ENCODE results near the gene MRPL52.
"Not testable (repeated sequence)": the region's sequence is repeated elsewhere in the genome, so short reads cannot be mapped to it uniquely, and the experiment has no call there.

MRPL52 gene

GRCh38 chr14:22829661-22830442 is at the start of gene MRPL52:
MRPL52 (plus strand) TSS chr14:22829887; CDS start chr14:22829913, 26 bp downstream.
- no peak for DNase-seq (ENCODE audit: low read depth)
- peak within 1 kb of the TSS; percentile 95 for H3K4me3 ChIP-seq (ENCODE audit: low read depth, low read length)

- DNase-seq (ENCODE audit: low read depth): no peak
- no peak overlapping the region for H3K4me3 ChIP-seq (ENCODE audit: low read depth, low read length)
Measured at GRCh38 chr14:22780105-22780679, 49.5 kb upstream of the MRPL52 start.

- H3K4me3 ChIP-seq (ENCODE audit: low read depth, low read length): no peak overlapping the region
- DNase-seq (ENCODE audit: low read depth): no peak
Measured at GRCh38 chr14:22780941-22781300, 48.8 kb upstream of the MRPL52 start.

GRCh38 chr14:22781301-22781991 is 48.2 kb upstream of the MRPL52 start:
- DNase-seq (ENCODE audit: low read depth): no peak
- no peak overlapping the region for H3K4me3 ChIP-seq (ENCODE audit: low read depth, low read length)

- no peak for DNase-seq (ENCODE audit: low read depth)
- H3K4me3 ChIP-seq (ENCODE audit: low read depth, low read length): no peak overlapping the region
Measured at GRCh38 chr14:22786685-22787084, 43.0 kb upstream of the MRPL52 start.

- no peak for DNase-seq (ENCODE audit: low read depth)
- H3K4me3 ChIP-seq (ENCODE audit: low read depth, low read length): no peak overlapping the region
Measured at GRCh38 chr14:22791301-22791700, 38.4 kb upstream of the MRPL52 start.

- H3K4me3 ChIP-seq (ENCODE audit: low read depth, low read length): no peak overlapping the region
- no peak for DNase-seq (ENCODE audit: low read depth)
Measured at GRCh38 chr14:22792158-22792557, 37.5 kb upstream of the MRPL52 start.

- H3K4me3 ChIP-seq (ENCODE audit: low read depth, low read length): not testable (repeated sequence)
Measured at GRCh38 chr14:22793550-22793949, 36.1 kb upstream of the MRPL52 start.

GRCh38 chr14:22793976-22794375 is 35.7 kb upstream of the MRPL52 start:
- no peak for DNase-seq (ENCODE audit: low read depth)
- no peak overlapping the region for H3K4me3 ChIP-seq (ENCODE audit: low read depth, low read length)

More at GRCh38 chr14:22793550-22793949, 36.1 kb upstream of the MRPL52 start:
- not testable (repeated sequence) for DNase-seq (ENCODE audit: low read depth)

- H3K4me3 ChIP-seq (ENCODE audit: low read depth, low read length): no peak overlapping the region
- DNase-seq (ENCODE audit: low read depth): no peak
Measured at GRCh38 chr14:22794551-22794951, 35.1 kb upstream of the MRPL52 start.

- H3K4me3 ChIP-seq (ENCODE audit: low read depth, low read length): no peak overlapping the region
- no peak for DNase-seq (ENCODE audit: low read depth)
Measured at GRCh38 chr14:22796087-22796707, 33.5 kb upstream of the MRPL52 start.

GRCh38 chr14:22797017-22797917 is 32.4 kb upstream of the MRPL52 start:
- no peak for DNase-seq (ENCODE audit: low read depth)
- H3K4me3 ChIP-seq (ENCODE audit: low read depth, low read length): no peak overlapping the region

GRCh38 chr14:22798528-22798927 is 31.2 kb upstream of the MRPL52 start:
- H3K4me3 ChIP-seq (ENCODE audit: low read depth, low read length): no peak overlapping the region
- DNase-seq (ENCODE audit: low read depth): no peak

GRCh38 chr14:22800346-22800745 is 29.3 kb upstream of the MRPL52 start:
- H3K4me3 ChIP-seq (ENCODE audit: low read depth, low read length): no peak overlapping the region
- DNase-seq (ENCODE audit: low read depth): no peak

GRCh38 chr14:22801716-22802115 is 28.0 kb upstream of the MRPL52 start:
- DNase-seq (ENCODE audit: low read depth): no peak

GRCh38 chr14:22802860-22803686 is 26.6 kb upstream of the MRPL52 start:
- no peak overlapping the region for H3K4me3 ChIP-seq (ENCODE audit: low read depth, low read length)
- no peak for DNase-seq (ENCODE audit: low read depth)

More at GRCh38 chr14:22801716-22802115, 28.0 kb upstream of the MRPL52 start:
- H3K4me3 ChIP-seq (ENCODE audit: low read depth, low read length): no peak overlapping the region

- H3K4me3 ChIP-seq (ENCODE audit: low read depth, low read length): no peak overlapping the region
- no peak for DNase-seq (ENCODE audit: low read depth)
Measured at GRCh38 chr14:22803687-22803974, 26.1 kb upstream of the MRPL52 start.

- not testable (repeated sequence) for DNase-seq (ENCODE audit: low read depth); H3K4me3 ChIP-seq (ENCODE audit: low read depth, low read length)
Measured at GRCh38 chr14:22805235-22805634, 24.5 kb upstream of the MRPL52 start.

Data from skeletal muscle cell (primary cell).